K562 (cell line): ENCODE measurements around the gene ALG11.
"Not testable (repeated sequence)": the region's sequence is repeated elsewhere in the genome, so short reads cannot be mapped to it uniquely, and the experiment has no call there.

Experiments
- ETV5 ChIP-seq: sonication (generic); formaldehyde crosslinking; IDR thresholded peaks from 2 replicates; pipeline ENCODE4 v1.4.0; 2020; ENCODE audit warnings: low read depth, mild to moderate bottlenecking, missing genetic modification reagents
- KDM4B ChIP-seq, 2 experiments: fragments of 450-650 bp in 1 of 2; sonication (generic) in 1 of 2; IDR thresholded peaks; 2 replicates each; pipeline ENCODE4 v1.6.1; 2016 to 2017; ENCODE audit warnings: borderline replicate concordance in 2 of 2, antibody characterized with exemption in 1 of 2, low read depth in 1 of 2, mild to moderate bottlenecking in 1 of 2
- NFE2L1 ChIP-seq: fragments of 450-650 bp; IDR thresholded peaks from 2 replicates; pipeline ENCODE4 v1.6.1; 2016; ENCODE audit warnings: missing genetic modification characterization, low read depth, mild to moderate bottlenecking, missing compliant biosample characterization, moderate library complexity, borderline replicate concordance
- SMC3 ChIP-seq: conservative IDR thresholded peaks from 2 replicates; pipeline ENCODE4 v1.6.1; 2011; ENCODE audit warnings: low read depth, low read length, improper control_type of control experiment; ENCODE audit not compliant: insufficient read depth
- TBP ChIP-seq: optimal IDR thresholded peaks from 2 replicates; pipeline ENCODE3; 2011; ENCODE audit warnings: low read depth, low read length, improper control_type of control experiment
- TF ChIP-seq, protein P1 (sequence below): fragments of 250-450 bp; sonication (Bioruptor Pico); IDR thresholded peaks from 2 replicates; pipeline ENCODE4 v1.5.0; 2021; ENCODE audit warnings: mild to moderate bottlenecking, borderline replicate concordance

DNA sequence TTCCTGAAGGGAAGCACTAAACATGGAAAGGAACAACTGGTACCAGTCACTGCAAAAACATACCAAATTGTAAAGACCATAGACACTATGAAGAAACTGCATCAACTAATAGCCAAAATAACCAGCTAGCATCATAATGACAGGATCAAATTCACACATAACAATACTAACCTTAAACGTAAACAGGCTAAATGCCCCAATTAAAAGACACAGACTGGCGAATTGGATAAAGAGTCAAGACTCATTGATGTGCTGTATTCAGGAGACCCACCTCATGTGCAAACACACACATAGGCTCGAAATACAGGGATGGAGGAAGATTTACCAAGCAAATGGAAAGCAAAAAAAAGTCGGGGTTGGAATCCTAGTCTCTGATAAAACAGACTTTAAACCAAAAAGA lies 27.3 kb upstream of the ALG11 start:
- not testable (repeated sequence) for TF ChIP-seq NFE2L1 (tag); ETV5 (CRISPR knock-in tag); SMC3; TBP; KDM4B (IDR thresholded peaks at IDR 0.05; ENCODE audit: borderline replicate concordance in 2 of 2, low read depth in 1 of 2)
- TF ChIP-seq, protein P1, sequence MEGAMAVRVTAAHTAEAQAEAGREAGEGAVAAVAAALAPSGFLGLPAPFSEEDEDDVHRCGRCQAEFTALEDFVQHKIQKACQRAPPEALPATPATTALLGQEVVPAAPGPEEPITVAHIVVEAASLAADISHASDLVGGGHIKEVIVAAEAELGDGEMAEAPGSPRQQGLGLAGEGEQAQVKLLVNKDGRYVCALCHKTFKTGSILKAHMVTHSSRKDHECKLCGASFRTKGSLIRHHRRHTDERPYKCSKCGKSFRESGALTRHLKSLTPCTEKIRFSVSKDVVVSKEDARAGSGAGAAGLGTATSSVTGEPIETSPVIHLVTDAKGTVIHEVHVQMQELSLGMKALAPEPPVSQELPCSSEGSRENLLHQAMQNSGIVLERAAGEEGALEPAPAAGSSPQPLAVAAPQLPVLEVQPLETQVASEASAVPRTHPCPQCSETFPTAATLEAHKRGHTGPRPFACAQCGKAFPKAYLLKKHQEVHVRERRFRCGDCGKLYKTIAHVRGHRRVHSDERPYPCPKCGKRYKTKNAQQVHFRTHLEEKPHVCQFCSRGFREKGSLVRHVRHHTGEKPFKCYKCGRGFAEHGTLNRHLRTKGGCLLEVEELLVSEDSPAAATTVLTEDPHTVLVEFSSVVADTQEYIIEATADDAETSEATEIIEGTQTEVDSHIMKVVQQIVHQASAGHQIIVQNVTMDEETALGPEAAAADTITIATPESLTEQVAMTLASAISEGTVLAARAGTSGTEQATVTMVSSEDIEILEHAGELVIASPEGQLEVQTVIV (CRISPR knock-in tag) = not testable (repeated sequence)
